Body of pancreas (tissue), 4 donors: ENCODE data around the gene SLC6A9. TPM values are rescaled to one million over a fixed set of nuclear protein-coding genes. Genes with fewer than 3 reads are reported as not detected.

ENCODE experiments used
- ATAC-seq: fragments of 150-250 bp; one replicate; pipeline ENCODE4 v1.9.1; 2016
- DNase-seq, 4 donors: peaks; one replicate each; pipeline ENCODE4 v3.0.0-alpha.2; 2019
- H3K27ac ChIP-seq, 4 donors: fragments of 200-600 bp; sonication (generic); 1 replicate in 3 of 4; 2 replicates in 1 of 4; pipeline versions ENCODE4 v1.5.1 to v1.6.1; 2016 to 2019; ENCODE audit warnings: mild to moderate bottlenecking in 1 of 4, mixed read lengths in 1 of 4, moderate library complexity in 1 of 4
- H3K27me3 ChIP-seq, 2 donors: fragments of 200-600 bp; sonication (generic); one replicate each; pipeline ENCODE4 v1.6.0; 2016; ENCODE audit warnings: mild to moderate bottlenecking in 1 of 2
- H3K36me3 ChIP-seq, 2 donors: fragments of 200-600 bp; sonication (generic); replicated peaks in 1 of 2; 2 replicates each; pipeline ENCODE4 v1.5.1; 2016; ENCODE audit warnings: low read depth in 2 of 2; ENCODE audit not compliant: insufficient read depth in 1 of 2
- H3K4me1 ChIP-seq: fragments of 200-600 bp; sonication (generic); one replicate; pipeline ENCODE4 v1.6.0; 2016
- H3K4me3 ChIP-seq, 2 donors: fragments of 200-600 bp; sonication (generic); 1 replicate in 1 of 2; 2 replicates in 1 of 2; pipeline ENCODE4 v1.5.1; 2016 to 2019
- H3K9me3 ChIP-seq, 3 donors: fragments of 200-600 bp; sonication (generic); 1 replicate in 2 of 3; 2 replicates in 1 of 3; pipeline ENCODE4 v1.5.1; 2016
- CTCF ChIP-seq, 7 experiments: fragments of 450-650 bp in 4 of 7; fragments of 200-600 bp in 3 of 7; sonication (generic) in 3 of 7; IDR thresholded peaks; one replicate each; pipeline ENCODE4 v1.5.1; 2016 to 2019; ENCODE audit warnings: antibody characterized with exemption in 7 of 7
- POLR2A ChIP-seq, 3 donors: fragments of 450-650 bp; IDR thresholded peaks; one replicate each; pipeline ENCODE4 v1.6.1; 2016; ENCODE audit warnings: antibody characterized with exemption in 3 of 3, mild to moderate bottlenecking in 2 of 3
- WGBS, 2 donors: methylation state at CpG; one replicate each; pipeline ENCODE4 v1.1.5; 2017; 5-methylcytosine and 5-hydroxymethylcytosine counted together
- intact Hi-C: fragments of 100-400 bp; cut with DNase I; formaldehyde crosslinking; loops from one replicate; pipeline ENCODE4 v1.15.1; 2023
- total RNA-seq, 2 donors: library from RNA; depleted of rRNA; stranded (reverse); fragments of >200 nt; gene quantifications; one replicate each; pipeline ENCODE4 v1.1.0, GENCODE V29; 2016

The SLC6A9 gene
- total RNA-seq, 2 donors from 2014 or later = 2.3 to 4.6 TPM

- WGBS, 2 donors = 70 to 71% methylated on average over 2 of the region's 2 CpGs
- Histone ChIP-seq H3K27me3 (no peaks in the 10 kb centered on the region), H3K36me3 (no peaks in the 10 kb centered on the region), H3K27ac (no peak overlapping the region), H3K4me1 (peaks cover 21% of the 10 kb centered on the region), H3K4me3 (no peak overlapping the region), H3K9me3 (no peaks in the 10 kb centered on the region)
- intact Hi-C loops = no loop called here
- TF ChIP-seq POLR2A (IDR thresholded peaks at IDR 0.05) (no peak), CTCF (IDR thresholded peaks at IDR 0.05) (no peak)
- no peak for DNase-seq
- no peak for ATAC-seq
These were observed 7.8 kb upstream of the SLC6A9 start for GRCh38 chr1:44038876-44039657.

- intact Hi-C loops = no loop called here
- no peaks in the 10 kb centered on the region for H3K27me3 ChIP-seq
- no peaks in the 10 kb centered on the region for H3K9me3 ChIP-seq
- DNase-seq = no peak
- WGBS, 2 donors = 48 to 58% methylated on average over 5 of the region's 5 CpGs
- peaks cover 28% of the 10 kb centered on the region for H3K4me1 ChIP-seq
- ATAC-seq = no peak
- H3K27ac ChIP-seq = no peak overlapping the region
- no peak overlapping the region for H3K4me3 ChIP-seq
- H3K36me3 ChIP-seq = no peaks in the 10 kb centered on the region
- TF ChIP-seq CTCF (IDR thresholded peaks at IDR 0.05) = no peak
- no peak for TF ChIP-seq POLR2A (IDR thresholded peaks at IDR 0.05)
These were observed 5.9 kb upstream of the SLC6A9 start for GRCh38 chr1:44037154-44037553.

GRCh38 chr1:44036409-44037139 lies 5.3 kb upstream of the SLC6A9 start:
- no peaks in the 10 kb centered on the region for H3K36me3 ChIP-seq
- 6 to 8% methylated on average over 6 of the region's 6 CpGs for WGBS, 2 donors
- DNase-seq = peak; percentile 79 to 84 (median 80)
- H3K9me3 ChIP-seq = no peaks in the 10 kb centered on the region
- intact Hi-C loops = no loop called here
- H3K4me3 ChIP-seq = no peak overlapping the region
- peaks cover 34% of the 10 kb centered on the region for H3K4me1 ChIP-seq
- ATAC-seq = peak; percentile 78
- no peaks in the 10 kb centered on the region for H3K27me3 ChIP-seq
- H3K27ac ChIP-seq = peak overlapping the region; percentile 26 to 62 (median 58)
- TF ChIP-seq POLR2A (IDR thresholded peaks at IDR 0.05) (no peak), CTCF (IDR thresholded peaks at IDR 0.05) (peak; percentile 71 to 94 (median 89))

DNA sequence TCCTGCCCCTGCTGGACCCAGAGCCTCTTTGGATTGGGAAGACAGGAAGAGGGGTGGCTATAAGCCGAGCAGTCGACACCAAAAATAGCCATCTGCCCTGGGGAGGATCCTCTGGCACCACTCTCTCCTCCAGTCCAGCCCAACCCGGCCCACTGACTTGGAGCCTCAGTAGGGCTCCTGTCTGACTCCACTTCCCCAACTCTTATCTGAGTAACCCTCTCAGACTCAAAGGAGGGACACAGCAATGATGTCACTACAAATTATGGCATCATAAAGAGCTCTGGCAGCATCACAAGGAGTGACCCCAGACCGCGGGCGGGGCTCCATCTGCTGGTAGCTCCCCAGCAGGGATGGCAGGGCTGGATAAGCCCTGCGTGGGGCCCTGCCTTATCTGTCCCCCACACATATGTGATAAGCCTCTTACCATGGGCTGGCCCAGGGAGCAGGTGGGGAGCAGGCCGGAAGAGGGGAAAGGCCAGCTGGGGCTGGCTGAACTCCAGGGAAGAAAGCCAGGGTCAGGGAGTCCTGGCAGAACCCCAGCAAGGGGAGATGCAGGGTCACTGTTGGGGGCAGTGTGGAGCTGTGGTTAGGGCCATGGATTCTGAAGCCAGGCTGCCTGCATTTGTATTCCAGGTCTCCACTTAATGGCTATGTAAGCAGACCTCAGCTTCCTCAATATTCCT lies 4.6 kb upstream of the SLC6A9 start:
- H3K36me3 ChIP-seq = no peaks in the 10 kb centered on the region
- intact Hi-C loops = no loop called here
- peak overlapping the region; percentile 26 to 62 (median 58) for H3K27ac ChIP-seq
- WGBS, 2 donors = 25 to 52% methylated on average over 4 to 8 of the region's 8 CpGs
- TF ChIP-seq POLR2A (IDR thresholded peaks at IDR 0.05) = no peak
- TF ChIP-seq CTCF (IDR thresholded peaks at IDR 0.05) = no peak
- peak; percentile 13 for ATAC-seq
- H3K9me3 ChIP-seq = no peaks in the 10 kb centered on the region
- no peak overlapping the region for H3K4me3 ChIP-seq
- H3K27me3 ChIP-seq = no peaks in the 10 kb centered on the region
- peak; percentile 34 to 38 (median 35) for DNase-seq
- peaks cover 37% of the 10 kb centered on the region for H3K4me1 ChIP-seq
